HG03066 (cell line): Measurements from ENCODE around the gene NELL1.

Experiments
- ATAC-seq: cut with Tn5 transposase; IDR thresholded peaks from one replicate; pipeline ENCODE4 v1.9.1; 2021; ENCODE audit warnings: low read depth; ENCODE audit not compliant: unreplicated experiment

The NELL1 gene

GRCh38 chr11:20668844-20669819 is at the start of gene NELL1:
NELL1 (plus strand) TSS chr11:20669586.
- no peak for ATAC-seq

- ATAC-seq, result no peak
These were observed 48.4 kb upstream of the NELL1 start for GRCh38 chr11:20620988-20621387.

GRCh38 chr11:20621679-20622078 is 47.7 kb upstream of the NELL1 start:
- no peak for ATAC-seq

- ATAC-seq, result no peak
These were observed 46.1 kb upstream of the NELL1 start for GRCh38 chr11:20623252-20623651.

- no peak for ATAC-seq
These were observed 43.1 kb upstream of the NELL1 start for GRCh38 chr11:20626279-20626678.

GRCh38 chr11:20627026-20627425 is 42.4 kb upstream of the NELL1 start:
- no peak for ATAC-seq

- ATAC-seq, result no peak
These were observed 41.7 kb upstream of the NELL1 start for GRCh38 chr11:20627701-20628100.

- ATAC-seq, result no peak
These were observed 37.7 kb upstream of the NELL1 start for GRCh38 chr11:20631519-20632168.

GRCh38 chr11:20632169-20632532 is 37.2 kb upstream of the NELL1 start:
- no peak for ATAC-seq

GRCh38 chr11:20634044-20634443 is 35.3 kb upstream of the NELL1 start:
- ATAC-seq, result no peak

- no peak for ATAC-seq
These were observed 34.6 kb upstream of the NELL1 start for GRCh38 chr11:20634781-20635180.

GRCh38 chr11:20638074-20638473 is 31.3 kb upstream of the NELL1 start:
- no peak for ATAC-seq

GRCh38 chr11:20639688-20640087 is 29.7 kb upstream of the NELL1 start:
- no peak for ATAC-seq

GRCh38 chr11:20640401-20640800 is 29.0 kb upstream of the NELL1 start:
- no peak for ATAC-seq

GRCh38 chr11:20644360-20644759 is 25.0 kb upstream of the NELL1 start:
- no peak for ATAC-seq

- ATAC-seq, result no peak
These were observed 21.3 kb upstream of the NELL1 start for GRCh38 chr11:20647976-20648565.

GRCh38 chr11:20652150-20652806 is 17.1 kb upstream of the NELL1 start:
- ATAC-seq, result no peak

GRCh38 chr11:20654038-20654437 is 15.3 kb upstream of the NELL1 start:
- no peak for ATAC-seq

GRCh38 chr11:20656901-20657300 is 12.5 kb upstream of the NELL1 start:
- ATAC-seq, result no peak

- no peak for ATAC-seq
These were observed 11.3 kb upstream of the NELL1 start for GRCh38 chr11:20658135-20658534.

- no peak for ATAC-seq
These were observed 7.9 kb upstream of the NELL1 start for GRCh38 chr11:20661445-20661844.
